Amniotic stem cell (primary cell): ENCODE results near the gene NUDT13.

Source experiments
- DNase-seq: peaks from one replicate; lab custom pipeline; 2025; lab: John Stamatoyannopoulos, UW

NUDT13 gene

GRCh38 chr10:73163096-73163495 is 52.8 kb downstream of the NUDT13 start:
- no peak for DNase-seq

- DNase-seq, result no peak
Observed at GRCh38 chr10:73166972-73167371, 56.7 kb downstream of the NUDT13 start.

GRCh38 chr10:73167458-73167782 is 57.2 kb downstream of the NUDT13 start:
- no peak for DNase-seq

- peak; percentile 93 for DNase-seq
Observed at GRCh38 chr10:73167783-73168464, 57.7 kb downstream of the NUDT13 start, which contains the start of the genes ECD and FAM149B1. Gene ECD, minus strand, starts transcription at chr10:73168008. Its CDS starts 4,071 bp downstream, at chr10:73163937. Gene FAM149B1, plus strand, starts transcription at chr10:73168119. Its CDS starts 221 bp downstream, at chr10:73168340.

GRCh38 chr10:73168465-73168803 is 58.2 kb downstream of the NUDT13 start:
- DNase-seq, result no peak

- no peak for DNase-seq
Observed at GRCh38 chr10:73169320-73169719, 59.1 kb downstream of the NUDT13 start.

GRCh38 chr10:73172867-73173266 is 62.6 kb downstream of the NUDT13 start:
- DNase-seq, result no peak

GRCh38 chr10:73174148-73174925 is 64.1 kb downstream of the NUDT13 start:
- DNase-seq, result no peak
